ENCODE measurements around the gene MYO16.

Gene MYO16

DNA sequence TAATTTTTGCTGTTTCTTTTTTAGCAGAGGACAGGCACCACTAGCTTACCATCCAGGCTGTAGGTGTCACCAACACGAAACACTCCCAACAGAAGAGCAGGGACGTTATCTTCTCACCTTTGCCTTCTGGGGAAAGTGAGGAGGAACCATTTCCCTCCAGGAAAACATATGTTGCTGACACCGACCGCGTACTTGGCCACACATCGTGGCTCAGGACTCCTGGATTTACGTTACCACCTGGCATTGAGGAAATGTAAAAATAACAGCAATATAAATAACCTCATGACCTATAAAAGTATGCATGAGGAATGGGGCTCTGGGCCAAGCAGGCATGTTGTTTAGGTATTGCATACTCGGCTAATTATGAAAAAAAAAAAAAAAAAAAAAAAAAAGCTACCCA lies 525.1 kb downstream of the MYO16 start:
- DNase-seq (ENCODE audit: low read depth) = no peak

DNA sequence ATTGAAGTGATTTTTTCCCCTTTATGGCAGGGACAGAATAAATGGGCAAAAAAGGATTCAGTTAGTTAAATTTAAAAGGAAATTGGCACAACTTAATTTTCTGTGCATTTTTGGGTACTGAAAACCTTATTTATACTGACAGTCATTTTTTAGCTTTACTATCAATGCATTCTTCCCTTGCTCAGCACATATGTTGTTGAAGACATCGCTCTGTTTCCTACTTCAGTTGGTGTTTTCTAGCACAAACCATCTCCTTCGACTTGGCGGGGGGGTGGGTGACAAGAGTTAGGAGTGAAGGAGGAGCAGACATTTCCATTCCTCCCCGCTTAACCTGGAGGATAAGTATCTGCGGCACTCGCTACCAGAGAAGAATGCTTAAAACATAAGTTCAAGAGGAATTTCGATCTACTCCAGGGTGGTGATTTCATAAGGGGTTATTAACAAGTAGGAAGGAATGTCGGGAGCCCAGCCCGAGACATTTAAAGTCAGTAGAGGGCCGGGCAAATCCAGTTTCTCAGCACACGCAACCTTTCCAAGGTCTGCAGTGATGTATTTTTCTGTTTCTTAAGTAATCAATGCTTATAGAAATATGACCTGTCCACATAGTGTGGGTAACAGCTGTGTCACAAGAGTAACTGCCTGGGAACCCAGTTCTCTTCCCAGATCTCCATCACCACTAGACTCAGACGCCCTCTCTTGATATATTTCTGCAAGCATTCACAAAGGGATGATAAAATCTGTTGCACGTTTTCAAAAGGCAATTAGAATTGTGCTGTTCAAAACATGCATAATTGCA lies 525.8 kb downstream of the MYO16 start:
- DNase-seq (ENCODE audit: low read depth) = no peak

DNA sequence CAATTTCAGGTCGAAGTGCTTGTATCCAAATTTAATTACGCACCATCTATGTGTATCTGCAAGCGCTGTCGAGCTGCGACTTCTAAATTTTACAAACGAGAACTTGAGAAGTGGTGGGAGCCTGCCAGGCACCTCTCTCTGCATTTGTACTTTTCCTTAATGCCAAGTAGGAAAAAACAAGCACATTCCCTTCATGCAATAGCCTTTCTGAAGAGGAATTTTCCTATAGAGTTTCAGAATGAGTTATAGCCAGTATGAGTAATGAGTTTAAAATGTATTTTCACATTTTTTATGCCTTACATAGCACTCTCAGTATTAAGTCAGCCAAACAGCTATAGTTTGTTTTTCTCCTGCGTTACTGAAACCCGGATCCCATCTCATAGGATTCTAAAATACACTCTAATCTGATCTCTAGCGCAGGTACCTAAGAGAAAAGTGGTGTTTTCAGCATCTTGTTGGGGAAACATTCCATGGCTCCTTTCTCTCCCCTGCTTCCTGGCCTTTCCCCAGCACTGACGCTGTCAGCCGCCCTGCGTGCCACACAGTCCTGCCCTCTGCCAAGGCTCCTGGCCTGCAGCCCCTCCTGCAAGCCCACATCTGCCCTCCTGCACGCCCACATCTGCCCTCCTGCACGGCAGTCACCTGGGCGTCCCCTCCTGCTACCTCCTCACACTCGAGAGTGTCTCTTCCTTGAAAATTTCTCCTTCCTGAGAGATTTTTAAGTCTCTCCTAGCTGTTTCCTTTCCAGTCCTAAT lies 526.9 kb downstream of the MYO16 start:
- DNase-seq (ENCODE audit: low read depth) = no peak

DNA sequence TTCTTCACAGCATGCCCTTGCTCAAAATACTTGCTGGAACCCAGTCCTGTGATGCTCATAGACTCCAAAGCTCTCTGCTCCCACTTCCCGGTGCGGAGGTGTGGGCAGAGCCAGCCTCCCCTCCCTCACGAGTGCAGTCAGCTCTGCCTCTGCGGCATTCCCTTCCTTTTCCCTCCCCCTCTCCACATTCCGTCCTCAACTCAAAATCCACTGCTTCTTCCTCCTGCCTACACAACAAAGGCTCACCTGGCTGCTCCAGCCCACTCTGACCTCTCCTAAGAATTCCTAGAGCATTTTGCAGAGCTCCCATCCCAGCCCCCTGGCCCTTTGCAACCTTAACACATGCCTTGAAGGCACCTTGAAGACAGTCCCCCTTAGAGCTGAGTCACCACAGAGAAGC lies 527.9 kb downstream of the MYO16 start:
- no peak for DNase-seq (ENCODE audit: low read depth)

DNA sequence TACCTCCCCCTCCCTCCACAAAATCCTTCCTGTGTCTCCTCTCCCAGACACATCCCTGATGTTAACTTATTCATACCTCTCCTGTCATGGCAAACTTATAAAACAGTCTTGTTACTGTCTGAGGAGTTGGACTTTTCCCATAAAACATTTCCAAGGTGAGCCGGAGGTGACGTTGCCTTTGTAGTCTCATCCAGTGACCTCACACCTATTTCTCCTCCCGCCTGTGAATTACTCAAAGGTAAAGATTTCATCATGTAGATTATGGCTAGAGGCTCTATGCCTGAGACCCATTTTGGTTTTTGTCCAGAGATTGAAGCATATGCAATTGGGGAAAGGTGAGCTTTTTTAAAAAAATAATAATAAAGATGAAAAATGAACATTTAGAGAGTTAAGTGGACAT lies 529.0 kb downstream of the MYO16 start:
- DNase-seq (ENCODE audit: low read depth) = no peak

DNA sequence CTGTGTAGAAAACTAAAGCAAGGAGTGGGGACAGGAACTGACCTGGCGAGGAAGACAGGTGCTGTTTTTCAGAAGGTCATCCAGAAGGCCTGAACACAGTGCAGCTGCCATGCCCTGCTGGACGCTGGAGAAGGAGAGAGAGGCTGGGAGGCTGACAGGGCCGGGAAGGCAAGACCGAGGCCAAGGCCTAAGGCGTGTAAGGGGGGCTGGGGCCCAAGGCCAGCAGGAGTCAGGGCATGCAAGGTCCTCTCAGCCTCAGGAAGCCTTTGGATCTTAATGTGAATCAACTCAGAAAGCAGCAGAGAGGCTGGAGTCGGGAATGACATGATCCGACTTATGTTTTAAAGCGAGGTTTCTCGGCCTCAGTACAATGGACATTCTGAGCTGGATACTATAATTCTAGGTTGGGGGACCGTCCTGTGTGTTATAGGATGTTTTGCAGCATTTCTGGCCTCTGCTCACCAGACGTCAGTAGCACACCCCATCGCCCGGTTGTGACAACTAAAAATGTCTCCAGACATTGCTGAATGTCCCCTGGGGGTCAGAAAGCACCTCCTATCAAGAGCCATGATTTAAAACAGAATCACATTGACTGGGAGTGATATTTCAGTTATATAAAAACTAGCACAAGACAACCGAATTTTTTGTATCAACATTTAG lies 530.4 kb downstream of the MYO16 start:
- DNase-seq (ENCODE audit: low read depth) = no peak

DNA sequence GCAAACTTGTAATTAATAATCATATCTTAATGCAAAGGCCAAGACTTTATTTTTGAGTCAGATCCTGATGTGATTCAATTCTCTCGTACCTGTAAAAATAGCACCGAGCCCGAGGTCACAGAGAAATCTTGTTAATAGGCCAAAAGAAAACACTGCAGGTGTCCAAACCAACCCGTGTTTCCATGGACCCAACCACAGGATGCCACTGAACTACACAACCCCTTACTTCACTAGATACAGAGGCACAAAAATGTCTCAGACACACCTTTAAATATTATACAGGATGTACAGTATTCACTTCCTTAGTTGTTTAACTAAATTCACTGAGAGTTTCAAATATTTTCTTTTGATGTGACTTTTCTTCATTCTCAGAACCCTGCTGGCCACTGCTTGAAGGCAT lies 530.9 kb downstream of the MYO16 start:
- no peak for DNase-seq (ENCODE audit: low read depth)

DNA sequence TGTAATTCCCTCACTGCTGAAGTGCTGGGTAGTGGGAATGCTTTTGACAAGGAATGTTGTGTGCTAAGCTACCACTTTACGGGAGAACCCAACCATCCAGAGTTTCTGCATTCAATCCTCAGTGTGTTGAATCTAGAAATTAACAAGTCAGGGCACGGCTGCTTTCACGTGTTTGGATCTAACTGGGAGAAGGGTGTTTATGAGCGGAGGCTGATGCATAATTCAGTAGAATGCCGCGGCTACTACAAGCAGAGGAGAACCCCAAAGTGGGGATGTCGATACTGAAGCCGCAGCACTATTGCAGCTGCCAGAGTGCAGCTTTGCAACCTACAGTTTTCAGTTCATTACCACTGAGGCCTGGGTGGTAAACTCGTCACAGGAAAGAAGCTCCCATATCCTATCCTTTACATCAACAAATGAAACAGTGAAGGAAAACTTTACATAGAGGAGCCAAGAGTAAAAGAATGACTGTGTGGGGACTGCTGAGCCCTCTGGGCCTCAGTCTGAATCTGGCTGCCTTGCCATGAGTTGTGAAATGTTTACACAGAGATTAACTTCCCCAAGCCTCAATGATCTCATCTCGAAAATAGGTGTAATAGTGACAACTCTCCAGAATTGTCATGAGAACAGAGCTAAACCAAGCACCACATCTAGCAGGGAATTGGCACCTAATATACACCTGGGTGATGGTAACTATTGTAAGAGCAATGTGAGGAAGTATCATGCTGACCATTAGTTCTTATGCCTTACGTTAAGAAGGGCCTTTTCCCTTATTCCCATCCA lies 531.7 kb downstream of the MYO16 start:
- no peak for DNase-seq (ENCODE audit: low read depth)

DNA sequence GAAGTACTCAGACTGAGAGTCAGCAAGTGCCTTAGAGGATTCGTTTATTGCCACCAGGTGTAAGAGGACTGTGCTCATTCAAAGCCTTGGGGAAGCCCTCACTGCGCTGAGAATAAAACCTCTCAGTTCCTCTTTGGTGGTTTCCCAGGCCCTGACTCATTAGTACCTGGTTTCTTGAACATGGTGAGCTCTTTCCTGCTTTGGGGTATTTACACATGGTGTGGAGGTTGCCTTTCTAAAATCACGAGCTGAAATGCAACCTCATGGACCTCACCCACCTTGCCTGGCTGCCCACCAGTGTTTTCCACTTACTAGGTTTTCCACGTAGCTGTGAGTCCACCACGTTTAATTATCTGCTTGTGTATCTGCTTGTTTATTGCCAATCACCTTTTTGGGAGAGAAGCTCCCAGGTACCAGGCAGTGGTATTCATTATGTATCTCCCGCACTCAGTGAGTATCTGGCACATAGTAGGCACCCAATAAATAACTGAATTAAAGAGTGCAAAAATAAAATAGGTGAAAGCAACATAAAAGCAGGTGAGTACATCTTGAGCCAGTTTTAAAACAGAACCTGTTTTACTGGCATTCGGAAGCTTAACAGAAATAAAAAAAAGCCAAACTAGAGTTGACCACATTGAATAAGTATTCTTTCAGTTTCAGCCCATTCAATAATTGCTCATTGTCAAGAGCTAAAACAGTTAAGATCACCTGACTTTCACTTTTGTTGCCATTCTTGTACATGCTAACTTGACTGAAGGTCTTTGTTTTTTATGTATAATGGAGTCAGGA lies 533.0 kb downstream of the MYO16 start:
- DNase-seq (ENCODE audit: low read depth) = peak; percentile 3

DNA sequence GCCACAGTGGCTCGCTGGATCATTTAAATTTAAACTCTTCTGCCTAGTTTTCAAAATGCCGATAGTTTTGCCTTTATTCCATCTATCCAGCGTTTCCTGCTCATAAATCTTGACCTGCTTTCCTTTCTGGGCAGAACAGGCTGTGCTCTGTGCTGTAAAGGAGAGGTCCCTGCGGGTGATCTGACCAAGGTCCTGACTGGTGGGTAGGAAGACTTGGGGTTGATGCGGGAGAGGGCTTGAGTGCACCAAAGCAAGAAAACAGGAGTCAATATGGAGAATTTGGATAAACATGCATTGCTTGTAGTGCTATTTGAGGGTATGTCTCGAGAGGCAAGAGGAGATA lies 533.6 kb downstream of the MYO16 start:
- no peak for DNase-seq (ENCODE audit: low read depth)

DNA sequence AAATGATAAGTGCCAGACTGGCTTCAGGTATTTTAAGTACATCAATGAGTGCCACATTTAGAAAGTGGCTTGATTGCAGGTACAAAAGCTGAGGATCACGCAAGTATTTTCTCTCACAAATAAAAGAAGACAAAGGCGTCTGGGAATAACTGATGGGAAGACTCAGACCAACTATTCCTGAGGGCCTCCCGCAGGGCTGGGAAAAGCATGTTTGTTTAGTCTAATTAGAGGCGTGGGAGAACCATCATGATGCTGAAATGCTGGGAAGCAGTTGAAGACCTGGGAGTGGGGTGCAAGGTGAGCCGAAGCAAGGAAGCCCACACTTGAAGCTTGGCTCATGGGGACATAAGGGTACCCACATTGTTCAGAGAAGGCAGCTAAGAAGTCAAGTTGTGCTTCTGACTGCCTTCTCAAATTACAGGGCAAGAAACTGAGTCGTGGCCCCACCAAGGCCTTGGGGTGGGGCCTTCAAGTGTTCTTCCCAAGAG lies 536.0 kb downstream of the MYO16 start:
- DNase-seq (ENCODE audit: low read depth) = no peak

DNA sequence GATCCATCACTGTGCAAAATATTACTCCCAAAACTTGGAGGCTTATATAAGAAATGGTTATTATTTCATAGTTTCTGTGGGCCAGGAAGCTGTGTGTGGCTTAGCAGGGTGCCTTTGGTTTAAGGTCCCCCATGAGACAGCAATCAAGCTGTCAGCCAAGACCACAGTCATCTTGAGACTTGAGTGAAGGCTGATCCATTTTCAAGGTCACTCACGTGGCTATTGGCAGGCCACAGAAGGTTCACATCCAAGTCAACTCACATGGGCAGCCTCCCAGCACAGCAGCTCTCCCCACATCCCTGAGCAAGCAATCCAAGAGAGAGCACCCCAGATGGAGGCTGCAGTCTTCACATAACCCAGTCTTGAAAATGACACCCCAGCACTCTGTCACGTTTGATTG lies 537.4 kb downstream of the MYO16 start:
- DNase-seq (ENCODE audit: low read depth) = no peak

DNA sequence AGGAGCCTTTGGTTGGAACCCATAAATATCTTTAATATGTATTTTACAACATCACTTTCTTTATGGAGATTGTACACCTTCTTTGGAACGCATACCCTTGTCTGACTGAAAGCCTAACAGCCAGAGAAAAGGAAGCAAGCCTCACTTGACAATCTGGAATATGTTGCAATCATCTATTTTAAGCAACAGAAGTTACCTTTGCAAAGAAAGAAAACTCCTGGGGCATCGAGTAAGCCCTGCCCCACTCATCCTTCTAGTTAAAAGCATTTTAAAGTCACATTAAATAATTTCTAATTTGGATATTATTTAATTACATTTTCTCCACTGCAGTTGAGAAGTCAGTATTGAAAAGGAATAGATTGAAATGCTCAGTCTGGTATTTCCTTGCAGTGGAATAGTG lies 542.7 kb downstream of the MYO16 start:
- no peak for DNase-seq (ENCODE audit: low read depth)

DNA sequence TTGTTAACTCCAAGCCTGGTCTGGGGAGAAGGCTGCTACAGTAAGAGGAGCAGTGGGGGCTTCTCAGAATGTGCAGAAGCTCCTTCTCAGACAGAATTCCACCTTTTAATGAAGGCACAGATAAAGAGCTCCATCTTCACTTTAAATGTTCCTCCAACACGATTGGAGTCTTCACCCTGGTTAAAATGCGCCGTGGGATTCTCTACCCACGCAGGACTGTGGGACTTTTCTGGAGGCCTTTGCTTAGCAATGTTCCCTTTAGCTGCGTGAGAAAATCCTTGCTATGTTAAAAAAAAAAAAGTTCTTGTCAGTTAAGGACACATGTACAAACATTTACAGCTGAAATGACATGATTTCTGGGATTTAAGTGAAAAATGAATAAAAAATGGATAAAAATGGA lies 546.3 kb downstream of the MYO16 start:
- no peak for DNase-seq (ENCODE audit: low read depth)

DNA sequence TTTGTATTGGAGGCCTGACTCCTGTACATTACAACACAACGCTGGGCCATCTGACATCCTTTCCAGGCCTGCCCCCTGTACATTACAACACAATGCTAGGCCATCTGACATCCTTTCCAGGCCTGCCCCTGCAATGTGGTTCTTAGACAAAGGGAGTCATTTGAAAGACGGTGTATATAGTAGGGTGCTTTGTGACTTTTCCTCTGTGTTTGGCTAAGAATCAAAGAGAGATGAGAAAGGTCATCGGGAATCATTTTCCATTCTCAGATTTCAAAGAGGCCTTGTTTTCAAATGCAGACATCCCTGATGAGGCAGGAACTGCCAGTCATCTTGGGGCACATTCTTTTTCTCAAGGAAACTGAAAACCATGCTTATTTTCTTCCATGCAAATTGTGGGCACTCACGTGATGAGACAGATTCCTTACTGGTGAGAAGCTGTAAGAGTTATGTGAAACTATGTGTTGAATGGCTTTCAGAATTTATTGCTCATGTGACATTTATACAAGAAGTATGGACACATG lies 551.6 kb downstream of the MYO16 start:
- no peak for DNase-seq (ENCODE audit: low read depth)

DNA sequence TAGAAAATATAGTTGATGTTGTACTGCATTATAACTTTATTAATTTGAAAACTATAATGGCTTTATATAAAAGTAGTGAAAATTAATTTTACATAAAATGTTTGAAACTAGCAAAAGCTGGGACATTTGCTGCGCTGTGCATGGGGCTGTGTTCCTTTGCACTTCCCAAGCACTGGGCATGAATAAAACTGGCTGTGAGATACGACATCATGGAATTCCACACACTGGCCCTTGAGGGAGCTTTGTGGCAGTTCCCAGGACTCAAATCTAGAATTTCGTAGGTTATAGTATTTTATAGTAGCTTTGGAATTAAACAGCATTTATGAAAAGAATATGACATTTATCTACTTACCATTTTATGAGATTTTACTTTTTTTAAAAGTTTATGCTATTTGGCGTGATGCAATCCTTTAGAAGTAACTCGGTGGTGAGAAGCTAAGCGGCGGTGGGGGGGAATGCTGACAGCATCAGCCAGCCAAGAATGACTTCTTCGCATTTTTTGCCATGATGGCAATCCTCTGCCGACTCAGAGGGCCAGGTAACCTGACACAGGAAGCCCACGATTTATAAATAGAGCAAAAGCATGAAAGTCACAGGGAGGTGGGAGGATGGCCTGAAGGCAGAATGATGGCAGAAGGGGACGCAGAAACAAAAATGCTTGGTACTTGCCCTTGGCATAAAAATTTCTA lies 553.5 kb downstream of the MYO16 start:
- DNase-seq (ENCODE audit: low read depth) = no peak

DNA sequence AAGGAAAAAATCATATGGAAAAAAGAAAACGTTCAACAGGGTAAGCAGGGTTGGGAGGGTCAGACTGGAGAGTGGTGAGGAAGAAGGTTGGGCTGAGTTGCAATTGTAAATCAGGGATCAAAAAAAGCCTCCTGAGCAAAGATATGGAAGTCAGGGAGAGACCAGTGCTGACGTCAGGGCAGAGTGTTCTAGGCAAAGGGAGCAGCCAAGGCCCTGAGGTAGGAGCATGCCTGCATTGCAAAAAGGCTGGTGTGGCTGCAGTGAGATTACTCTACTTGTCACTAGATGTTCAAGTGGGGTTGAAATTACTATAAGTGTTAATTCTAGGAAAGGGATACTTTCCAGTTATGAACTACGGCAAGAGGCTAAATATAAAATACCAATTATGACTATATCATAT lies 562.0 kb downstream of the MYO16 start:
- DNase-seq (ENCODE audit: low read depth) = no peak

DNA sequence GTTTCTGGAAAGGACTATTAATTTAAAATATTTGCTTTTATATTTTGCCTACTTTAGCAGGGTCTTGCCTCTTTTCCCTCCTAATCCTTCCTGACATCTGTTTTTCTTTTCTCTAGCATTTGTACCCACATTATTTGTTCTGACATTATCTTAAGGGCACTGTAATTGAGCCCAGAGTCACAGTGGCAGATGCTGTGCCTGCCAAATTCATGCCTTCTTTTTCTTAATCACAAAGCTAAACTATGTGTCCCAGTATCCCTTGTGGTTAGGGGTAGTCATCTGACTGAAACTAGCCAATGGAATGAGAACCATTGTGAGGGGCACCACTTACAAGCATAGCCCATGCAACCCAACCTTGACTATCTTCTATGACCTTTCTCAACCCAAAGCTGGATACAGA lies 562.9 kb downstream of the MYO16 start:
- DNase-seq (ENCODE audit: low read depth) = no peak

DNA sequence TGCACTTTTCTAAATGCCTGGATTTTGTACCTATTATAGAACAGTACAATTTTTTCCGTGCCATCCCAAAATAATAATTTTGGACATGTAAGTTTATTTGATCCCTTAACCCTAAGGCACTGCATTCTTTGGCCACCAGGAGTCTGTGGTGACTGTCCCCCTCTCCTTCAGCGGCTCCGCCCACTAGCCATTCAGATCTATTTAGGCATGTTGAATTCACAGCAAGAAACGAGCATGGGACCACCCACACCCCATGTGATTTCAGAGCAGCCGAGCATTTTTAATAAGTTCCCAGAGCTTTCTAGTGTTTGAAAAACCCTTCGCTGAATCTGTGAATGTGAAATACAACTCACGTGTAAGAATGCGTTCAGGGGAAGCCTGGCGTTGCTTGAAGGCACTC lies 567.5 kb downstream of the MYO16 start:
- no peak for DNase-seq (ENCODE audit: low read depth)

DNA sequence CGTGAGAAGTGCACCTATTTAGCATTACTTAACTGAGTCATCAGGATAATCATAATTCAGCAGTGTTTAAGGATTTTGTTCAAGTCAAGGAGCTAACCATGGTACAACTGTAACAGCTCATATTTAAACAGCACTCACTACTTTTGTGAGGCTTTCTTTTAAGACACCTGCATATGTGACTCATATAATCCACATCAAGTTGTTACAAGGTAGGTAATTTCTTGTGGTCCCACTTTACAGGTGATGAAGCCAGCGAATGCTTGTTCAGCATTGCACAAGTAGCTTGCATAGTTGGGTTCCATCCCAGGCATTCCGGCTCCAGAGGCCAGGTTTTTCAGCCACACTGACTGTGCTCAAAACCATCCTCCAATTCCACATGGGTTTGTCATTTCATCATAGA lies 569.2 kb downstream of the MYO16 start:
- DNase-seq (ENCODE audit: low read depth) = no peak

DNA sequence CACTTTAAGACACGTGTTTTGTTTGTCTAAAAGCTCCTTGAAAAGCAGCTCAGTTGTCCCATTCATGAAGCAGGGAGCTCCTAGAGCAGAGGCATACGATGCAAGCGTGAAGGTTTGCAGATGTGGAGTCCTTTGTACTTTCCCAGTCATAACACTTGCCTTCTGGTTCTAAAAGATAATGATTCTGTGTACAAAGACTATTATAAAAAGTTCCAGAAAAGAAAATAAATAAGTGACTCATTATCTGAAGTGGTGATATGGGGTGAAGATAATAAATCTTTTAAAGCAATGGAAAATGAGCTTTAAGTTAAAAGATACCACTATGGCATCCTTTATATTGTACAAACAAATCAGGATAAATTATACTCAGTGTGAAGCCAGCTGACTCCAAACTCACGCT lies 569.9 kb downstream of the MYO16 start:
- no peak for DNase-seq (ENCODE audit: low read depth)
